GM21528 (cell line): ENCODE measurements around the gene LSM5.
"Not testable (repeated sequence)": the region's sequence is repeated elsewhere in the genome, so short reads cannot be mapped to it uniquely, and the experiment has no call there.

Experiments used
- ATAC-seq: cut with Tn5 transposase; IDR thresholded peaks from one replicate; pipeline ENCODE4 v1.9.1; 2021; ENCODE audit warnings: mild to moderate bottlenecking, moderate library complexity; ENCODE audit not compliant: unreplicated experiment, low FRiP score

Gene LSM5

DNA sequence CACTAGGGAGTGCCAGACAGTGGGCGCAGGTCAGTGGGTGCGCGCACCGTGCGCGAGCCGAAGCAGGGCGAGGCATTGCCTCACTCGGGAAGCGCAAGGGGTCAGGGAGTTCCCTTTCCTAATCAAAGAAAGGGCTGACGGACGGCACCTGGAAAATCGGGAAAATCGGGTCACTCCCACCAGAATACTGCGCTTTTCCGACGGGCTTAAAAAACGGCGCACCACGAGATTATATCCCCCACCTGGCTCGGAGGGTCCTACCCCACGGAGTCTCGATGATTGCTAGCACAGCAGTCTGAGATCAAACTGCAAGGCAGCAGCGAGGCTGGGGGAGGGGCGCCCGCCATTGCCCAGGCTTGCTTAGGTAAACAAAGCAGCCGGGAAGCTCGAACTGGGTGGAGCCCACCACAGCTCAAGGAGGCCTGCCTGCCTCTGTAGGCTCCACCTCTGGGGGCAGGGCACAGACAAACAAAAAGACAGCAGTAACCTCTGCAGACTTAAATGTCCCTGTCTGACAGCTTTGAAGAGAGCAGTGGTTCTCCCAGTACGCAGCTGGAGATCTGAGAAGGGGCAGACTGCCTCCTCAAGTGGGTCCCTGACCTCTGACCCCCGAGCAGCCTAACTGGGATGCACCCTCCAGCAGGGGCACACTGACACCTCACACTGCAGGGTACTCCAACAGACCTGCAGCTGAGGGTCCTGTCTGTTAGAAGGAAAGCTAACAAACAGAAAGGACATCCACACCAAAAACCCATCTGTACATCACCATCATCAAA lies 25.4 kb downstream of the LSM5 start:
- not testable (repeated sequence) for ATAC-seq

DNA sequence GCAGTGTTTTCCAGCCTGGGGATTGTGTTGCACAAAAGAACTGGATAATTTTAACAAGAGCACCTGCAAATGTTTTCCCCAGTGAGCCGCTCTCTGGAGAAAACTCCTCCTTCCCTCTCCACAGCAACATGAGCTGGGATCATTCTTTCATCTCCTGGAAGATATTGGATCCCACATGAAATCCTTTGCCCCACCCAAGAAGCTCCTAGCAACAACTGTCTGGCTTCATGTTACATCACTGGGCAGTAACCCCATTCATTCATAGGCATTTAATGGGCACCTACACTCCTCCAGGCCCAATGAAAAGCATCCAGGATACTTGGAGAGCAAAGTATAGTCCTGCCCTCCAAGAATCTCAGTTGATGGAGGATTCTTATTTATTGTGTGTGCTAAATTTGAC lies 27.2 kb downstream of the LSM5 start:
- ATAC-seq = no peak

DNA sequence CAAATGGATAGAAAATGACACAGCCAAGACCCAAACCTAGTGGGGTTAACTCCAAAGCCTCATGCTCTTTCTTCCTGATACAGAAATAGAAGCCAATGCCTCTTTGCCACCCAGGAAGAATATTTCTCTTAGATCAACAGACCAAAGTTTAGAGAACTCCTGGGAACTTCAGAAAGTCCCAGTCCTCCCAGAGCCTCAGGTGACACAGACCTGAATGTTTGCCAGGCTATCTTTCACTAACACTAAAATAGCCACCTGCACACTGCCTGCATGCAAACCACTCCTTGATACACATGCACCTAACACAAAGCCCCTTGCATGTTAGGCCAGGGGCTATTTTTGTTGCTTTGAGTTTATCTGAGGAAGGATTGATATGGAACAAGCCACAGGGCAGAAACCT lies 27.7 kb downstream of the LSM5 start:
- ATAC-seq = no peak

DNA sequence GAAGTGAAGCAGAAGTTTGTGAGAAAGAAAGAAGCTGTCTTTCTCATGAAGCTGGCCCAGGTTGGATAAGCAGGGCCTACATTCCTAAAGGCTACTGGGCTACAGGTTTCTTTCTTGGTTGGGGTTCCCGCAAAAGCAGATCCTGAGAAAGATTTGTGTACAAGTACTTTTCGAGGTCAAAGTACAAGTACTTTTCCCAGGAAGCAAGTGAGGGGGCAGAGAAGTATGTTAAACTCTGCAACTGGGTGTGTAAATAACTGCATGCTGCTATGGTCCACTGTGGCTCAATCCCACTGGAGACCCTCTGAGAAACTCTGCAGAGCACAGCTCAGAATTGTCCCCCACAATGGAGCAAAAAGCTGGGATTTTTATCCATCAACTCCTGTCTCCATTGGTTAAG lies 28.7 kb downstream of the LSM5 start:
- ATAC-seq = no peak

DNA sequence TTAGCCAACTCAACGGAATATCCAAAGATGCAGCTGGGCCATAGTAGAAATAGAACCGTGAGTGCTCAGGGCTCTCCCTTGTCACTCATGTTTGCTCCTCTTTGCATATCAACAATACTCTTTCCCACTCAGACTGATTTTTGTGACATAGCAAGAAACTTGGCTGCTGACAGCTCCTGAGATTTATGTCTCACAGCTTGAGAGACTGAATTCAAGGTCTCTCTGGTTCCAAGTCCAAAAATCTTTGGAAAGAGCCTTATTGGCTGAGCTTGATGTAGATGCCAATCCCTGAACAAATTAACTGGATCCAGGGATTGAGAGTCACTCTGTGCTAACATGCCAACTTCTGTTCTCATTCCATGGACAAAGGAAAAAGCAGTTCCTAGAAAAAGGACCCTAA lies 30.4 kb downstream of the LSM5 start:
- ATAC-seq = no peak

DNA sequence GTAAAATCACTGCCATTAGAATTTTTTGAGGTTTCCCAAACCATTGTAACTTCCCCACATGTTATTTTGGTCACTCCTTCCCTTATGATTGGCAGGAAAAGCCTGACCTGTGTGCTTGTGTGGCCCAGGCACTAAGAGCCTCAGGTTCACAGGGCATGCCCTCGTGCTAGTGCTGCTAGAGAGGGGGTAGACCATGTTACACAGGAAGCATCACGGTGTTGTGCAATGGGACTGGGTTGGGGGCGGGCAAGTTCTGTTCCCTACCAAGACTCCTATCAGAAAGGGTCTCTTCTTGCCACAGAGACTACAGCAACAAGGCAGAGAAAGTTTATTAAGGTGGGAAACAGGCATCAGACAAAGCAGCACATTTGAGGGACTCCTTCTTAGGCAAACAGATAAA lies 32.2 kb downstream of the LSM5 start:
- ATAC-seq = no peak

DNA sequence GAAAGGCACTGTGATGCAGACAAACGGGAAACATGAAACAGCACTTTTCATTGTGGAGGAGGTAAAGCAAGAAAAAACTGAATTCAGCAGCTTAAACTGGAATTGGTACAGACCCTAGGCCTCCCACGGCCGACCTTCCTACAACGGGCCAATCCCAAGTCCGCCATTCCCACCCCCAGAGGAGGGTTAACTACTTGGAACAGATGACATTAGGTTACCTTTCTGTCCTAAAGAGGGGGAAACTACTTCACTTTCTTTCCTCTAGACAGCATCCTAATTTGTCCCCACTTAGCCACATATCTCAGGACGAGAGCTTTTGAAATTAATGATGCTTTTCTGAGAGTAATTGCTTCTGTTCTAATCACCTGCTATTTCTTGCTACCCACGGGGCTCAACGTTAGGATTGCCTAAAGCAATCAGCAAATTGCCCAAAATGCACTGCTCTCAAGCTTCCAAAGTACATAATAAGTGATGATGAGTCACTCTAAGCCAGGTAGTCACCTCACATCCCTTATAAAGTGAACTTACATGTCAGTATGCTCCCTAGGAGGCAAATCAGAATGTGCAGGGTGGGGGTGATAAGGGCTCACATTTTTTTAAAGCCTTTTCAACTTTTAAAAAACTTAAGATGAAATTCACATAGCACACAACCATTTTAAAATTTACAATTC lies 36.7 kb downstream of the LSM5 start:
- ATAC-seq = no peak

DNA sequence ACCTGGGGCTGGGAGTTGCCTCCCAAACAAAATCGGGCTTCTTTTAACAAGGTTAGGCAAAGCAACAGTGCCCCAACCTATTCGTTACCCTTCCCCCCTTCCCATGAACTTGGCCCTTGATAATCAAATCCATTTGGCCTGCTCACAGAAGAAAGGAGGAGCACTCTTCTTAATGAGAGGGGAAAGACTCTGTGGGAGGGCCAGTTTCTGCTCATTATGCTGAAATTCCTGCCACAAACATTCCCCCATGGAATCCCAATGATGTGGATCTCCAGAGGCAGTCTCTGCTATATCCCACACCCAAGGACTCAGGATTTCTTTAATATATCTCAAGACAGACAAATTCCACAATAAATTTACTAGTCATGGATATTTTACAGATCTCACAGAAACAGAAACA lies 43.0 kb downstream of the LSM5 start:
- ATAC-seq = no peak

DNA sequence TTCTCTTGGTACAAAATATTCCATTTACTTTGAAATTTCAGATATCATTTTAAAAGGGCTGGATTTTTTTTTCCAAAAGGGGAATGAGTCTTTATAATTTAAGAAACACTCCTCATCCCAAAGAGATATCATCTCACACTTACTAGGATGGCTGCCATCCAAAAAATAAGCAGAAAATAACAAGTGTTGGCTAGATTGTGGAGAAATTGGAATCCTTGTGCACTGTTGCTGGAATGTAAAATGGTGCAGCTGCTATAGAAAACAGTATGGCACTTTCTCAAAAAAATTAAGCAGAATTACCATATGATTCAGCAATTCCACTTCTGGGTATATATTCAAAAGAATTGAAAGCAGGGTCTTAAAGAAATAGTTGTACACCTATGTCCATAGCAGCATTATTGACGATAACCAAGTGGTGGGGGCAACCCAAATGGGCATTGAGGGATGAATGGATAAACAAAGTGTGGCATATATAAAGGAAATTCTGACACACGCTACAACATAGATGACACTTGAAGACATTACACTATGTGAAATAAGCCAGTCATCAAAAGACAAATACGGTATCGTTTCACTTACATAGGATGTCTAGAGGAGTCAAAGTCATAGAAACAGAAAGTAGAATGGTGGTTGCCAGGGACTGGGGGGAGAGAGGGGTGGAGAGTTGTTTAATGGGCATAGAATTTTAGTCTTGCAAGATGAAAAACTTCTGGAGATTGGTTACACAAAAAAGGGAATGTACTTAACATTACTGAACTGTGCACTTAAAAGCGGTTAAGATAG lies 53.8 kb downstream of the LSM5 start:
- no peak for ATAC-seq
